GM18867 (cell line): ENCODE results near the gene DAPK2.
"Not testable (repeated sequence)": the region's sequence is repeated elsewhere in the genome, so short reads cannot be mapped to it uniquely, and the experiment has no call there.

Experiments
- ATAC-seq: cut with Tn5 transposase; IDR thresholded peaks from one replicate; pipeline ENCODE4 v1.9.1; 2021; ENCODE audit warnings: mild to moderate bottlenecking, moderate library complexity; ENCODE audit not compliant: unreplicated experiment

DAPK2 gene

DNA sequence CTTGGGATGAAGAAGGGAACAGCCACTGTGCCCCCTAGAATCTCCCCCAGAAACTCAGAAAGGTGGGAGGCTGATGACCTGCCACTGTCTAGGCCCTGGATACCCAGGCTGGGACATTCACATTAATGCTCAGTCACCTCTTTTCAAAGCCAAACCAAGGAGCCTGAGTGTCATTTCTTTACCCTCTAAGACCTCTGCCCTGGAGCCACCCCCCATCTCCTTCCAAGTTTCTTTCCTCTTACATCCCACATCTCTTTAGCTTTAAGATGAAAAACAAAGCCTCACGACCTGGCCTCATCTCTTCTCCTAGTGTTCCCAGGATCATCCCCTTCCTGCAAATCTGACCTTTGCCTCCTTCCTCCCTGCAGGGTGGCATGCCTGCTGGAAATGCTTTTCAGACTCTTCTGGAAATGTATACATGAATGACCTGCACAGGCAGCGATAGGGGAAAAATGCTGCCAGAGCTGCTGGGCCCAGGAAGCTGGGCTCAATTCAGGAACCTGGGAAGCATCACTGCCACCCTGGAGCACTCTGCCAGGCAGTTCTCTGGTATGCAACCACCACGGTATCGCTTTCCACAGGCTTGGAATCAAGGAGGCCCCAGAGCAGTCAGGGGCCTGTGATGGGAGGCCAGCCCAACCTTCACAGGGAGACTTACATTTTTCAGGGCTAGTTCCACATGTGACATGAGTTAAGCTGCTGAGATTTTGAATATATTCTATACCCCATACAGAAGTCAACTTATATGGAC, 67.6 kb downstream of the DAPK2 start:
- ATAC-seq: no peak

GRCh38 chr15:63977119-63977518, 69.2 kb downstream of the DAPK2 start:
- no peak for ATAC-seq

DNA sequence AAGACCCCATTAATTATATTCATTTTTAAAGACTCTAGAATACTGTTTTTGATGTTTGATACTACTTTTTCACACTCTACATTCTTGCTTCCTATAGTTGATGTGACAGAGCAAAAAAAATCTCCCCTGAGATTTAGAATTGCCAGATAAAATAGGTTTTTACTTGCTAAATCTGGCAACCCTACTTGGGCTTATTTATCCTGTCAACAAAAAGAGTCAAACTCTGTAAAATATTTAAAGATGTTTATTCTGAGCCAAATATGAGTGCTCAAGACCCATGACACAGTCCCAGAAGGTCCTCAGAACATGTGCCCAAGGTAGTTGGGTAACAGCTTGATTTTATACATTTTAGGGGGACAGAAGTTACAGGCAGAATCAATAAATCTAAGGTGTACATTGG, 72.3 kb downstream of the DAPK2 start:
- no peak for ATAC-seq

DNA sequence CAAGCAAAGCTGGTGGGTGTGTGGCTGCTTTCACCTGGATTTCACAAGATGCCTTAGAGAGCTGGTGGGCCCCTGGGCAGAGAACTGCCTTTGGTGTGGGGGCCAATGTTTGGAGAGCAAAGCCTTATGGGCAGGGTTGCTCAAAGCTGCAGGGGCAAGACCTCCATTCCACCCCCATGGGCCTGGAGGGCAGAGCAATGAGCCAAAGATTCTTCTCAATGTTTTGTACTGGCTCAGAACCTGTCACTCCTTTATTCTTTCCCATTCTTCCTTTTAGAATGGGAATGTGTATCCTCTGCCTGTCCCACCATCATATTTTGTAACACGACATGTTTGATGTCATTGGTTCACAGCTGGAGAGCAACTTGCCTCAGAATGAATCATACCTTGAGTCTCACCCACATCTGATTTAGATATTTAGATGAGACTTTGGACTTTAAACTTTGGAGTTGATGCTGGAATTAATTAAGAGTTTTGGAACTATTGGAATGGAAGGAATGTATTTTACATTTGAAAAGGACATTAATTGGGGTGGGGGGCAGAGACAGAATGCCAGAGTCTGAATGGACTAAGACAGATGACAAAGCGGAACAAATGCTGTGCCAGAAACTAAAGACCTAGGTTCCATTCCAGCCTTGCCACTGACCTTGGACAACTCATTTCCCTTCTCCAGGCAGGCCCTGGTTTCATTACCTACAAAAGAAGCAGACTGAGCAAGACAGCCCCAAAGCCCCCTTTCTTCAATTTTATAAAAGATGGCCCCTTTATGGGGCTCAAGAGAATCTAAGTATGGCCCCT, 72.9 kb downstream of the DAPK2 start:
- no peak for ATAC-seq

GRCh38 chr15:63972801-63973200, 73.5 kb downstream of the DAPK2 start:
- no peak for ATAC-seq

DNA sequence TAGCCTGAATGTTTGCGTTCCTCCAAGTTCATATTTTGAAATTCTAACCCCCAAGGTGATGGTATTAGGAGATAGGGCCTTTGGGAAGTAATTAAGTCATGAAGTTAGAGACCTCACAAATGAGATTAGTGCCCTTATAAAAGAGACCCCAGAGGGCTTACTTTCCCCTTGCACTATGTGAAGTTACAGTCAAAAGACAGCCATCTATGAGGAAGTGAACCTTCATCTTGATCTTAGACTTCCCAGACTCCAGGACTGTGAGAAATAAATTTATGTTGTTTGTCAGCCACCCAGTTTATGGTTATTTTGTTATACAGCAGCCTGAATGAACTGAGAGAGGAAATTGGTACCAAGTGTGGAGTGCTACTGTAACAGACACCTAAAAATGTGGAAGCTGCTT, 74.4 kb downstream of the DAPK2 start:
- ATAC-seq: no peak

DNA sequence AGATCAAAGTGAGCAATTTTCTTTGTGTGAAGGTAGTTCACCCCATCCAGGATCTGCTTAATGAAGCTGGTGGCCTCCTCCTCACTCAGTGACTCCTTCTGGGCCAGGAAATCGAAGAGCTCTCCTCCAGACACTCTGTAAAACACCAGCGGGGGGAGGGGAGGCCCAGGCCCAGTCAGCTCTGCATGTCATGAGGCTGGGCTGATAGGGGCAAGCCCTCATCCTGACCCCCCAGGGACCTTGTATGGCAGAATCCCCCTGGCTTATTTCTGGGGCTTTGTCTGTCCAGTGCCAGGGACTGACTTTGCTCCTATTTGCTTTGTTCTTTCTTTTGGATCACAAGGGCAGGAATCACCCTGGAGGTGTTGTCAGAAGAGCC, 74.9 kb downstream of the DAPK2 start:
- ATAC-seq: no peak

GRCh38 chr15:63970621-63971426, 75.5 kb downstream of the DAPK2 start:
- ATAC-seq: peak; percentile 94

DNA sequence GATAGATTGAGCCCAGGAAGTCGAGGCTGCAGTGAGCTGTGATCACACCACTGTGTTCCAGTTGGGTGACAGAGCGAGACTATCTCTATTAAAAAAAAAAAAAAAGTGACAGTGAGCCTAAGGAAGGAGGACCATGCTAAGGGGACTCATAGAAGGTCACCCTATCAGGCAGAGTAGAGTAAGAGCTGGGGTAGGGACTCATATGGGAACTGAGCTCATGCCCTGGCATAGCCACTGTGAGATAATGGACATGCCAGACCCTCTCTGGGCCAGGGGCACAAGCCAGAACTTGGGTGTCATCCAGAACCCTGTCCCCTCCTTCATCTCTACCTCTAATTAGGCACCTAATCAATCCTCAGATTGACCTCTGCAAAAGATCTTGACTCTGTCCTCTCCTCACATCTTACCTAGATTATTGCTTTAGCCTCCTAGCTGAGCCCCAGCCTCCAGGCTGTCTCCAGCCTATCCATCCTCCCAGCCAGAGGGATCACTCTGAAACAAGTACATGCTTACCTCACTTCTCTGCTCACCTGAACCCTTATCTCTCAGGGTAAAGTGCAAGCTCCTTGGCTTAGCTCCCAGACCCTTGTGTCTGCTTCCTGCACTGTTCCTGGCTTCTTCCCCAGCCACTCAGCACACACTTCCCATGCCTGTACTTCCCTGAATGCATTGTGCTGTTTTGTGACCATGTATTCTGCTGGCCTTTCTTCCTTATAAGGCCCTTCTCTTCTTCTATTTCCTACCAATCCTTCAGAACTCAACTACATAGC, 76.4 kb downstream of the DAPK2 start:
- ATAC-seq: no peak

GRCh38 chr15:63968700-63969099, 77.6 kb downstream of the DAPK2 start:
- ATAC-seq: no peak

DNA sequence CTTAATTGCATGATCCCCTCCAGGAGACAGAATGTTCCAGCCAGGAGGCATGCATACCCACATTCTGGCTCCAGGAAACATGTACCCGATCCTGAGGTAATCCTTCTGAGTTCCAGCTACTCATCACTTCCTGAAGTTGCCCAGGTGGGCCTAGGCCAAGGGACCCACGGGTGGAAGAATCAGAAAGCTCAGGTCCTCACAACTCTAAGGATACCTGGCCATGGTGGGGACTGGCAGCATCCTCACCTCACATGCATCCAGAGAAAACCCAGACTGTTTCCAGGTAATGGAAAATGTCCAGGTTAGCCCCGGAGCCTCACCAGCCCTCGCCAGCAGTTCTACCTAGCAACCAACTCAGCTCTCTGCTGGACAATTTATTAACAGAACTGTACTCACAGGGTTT, 78.2 kb downstream of the DAPK2 start:
- no peak for ATAC-seq

DNA sequence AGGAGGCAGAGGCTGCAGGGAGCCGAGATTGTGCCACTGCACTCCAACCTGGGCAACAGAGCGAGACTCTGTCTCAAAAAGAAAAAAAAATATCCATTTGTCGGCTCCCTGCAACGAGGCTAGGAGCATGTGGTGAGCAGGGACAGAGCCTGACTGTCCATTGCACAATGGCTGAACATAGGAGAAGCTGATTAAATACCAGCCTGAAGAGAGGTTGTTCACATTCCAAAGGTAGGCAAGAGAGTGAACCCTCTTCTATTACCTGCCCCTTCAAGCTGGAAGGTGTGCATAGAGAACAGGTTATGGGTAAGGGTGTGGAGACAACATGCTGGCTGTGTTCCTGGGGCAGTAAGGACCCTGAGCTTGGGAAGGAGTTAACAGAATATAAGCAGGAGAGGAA, 78.7 kb downstream of the DAPK2 start:
- no peak for ATAC-seq

DNA sequence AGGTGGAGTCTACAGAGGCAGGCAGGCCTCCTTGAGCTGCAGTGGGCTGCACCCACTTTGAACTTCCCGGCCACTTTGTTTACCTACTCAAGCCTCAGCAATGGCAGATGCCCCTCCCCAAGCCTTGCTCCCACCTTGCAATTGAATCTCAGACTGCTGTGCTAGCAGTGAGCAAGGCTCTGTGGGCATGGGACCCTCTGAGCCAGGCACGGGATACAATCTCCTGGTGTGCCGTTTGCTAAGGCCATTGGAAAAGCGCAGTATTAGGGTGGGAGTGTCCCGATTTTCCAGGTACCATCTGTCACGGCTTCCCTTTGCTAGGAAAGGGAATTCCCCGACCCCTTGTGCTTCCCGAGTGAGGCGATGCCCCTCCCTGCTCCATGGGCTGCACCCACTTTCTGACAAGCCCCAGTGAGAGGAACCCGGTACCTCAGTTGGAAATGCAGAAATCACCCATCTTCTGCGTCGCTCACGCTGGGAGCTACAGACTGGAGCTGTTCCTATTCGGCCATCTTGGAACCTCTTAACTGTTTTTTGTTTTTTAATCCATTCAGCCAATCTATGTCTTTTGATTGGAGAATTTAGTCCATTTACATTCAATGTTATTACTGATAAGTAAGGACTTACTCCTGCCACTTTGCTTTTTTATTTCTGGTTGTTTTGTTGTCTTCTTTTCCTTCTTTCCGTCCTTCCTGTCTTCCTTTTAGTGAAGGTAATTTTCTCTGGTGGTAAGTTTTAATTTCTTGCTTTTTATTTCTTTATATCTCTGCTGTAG, 83.2 kb downstream of the DAPK2 start:
- not testable (repeated sequence) for ATAC-seq

DNA sequence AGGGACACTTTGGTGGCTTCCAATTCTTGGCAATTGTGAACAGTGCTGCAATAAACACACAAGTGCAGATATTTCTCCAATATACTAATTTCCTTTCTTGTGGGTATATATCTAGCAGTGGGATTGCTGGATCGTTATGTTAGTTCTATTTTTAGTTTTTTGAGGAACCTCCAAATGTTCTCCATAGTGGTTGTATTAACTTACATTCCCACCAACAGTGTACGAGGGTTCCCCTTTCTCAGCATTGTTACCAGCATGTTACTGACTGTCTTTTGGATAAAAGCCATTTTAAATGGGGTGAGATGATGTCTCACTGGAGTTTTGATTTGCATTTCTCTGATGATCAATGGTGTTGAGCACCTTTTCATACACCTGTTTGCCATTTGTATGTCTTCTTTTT, 92.8 kb downstream of the DAPK2 start:
- no peak for ATAC-seq

DNA sequence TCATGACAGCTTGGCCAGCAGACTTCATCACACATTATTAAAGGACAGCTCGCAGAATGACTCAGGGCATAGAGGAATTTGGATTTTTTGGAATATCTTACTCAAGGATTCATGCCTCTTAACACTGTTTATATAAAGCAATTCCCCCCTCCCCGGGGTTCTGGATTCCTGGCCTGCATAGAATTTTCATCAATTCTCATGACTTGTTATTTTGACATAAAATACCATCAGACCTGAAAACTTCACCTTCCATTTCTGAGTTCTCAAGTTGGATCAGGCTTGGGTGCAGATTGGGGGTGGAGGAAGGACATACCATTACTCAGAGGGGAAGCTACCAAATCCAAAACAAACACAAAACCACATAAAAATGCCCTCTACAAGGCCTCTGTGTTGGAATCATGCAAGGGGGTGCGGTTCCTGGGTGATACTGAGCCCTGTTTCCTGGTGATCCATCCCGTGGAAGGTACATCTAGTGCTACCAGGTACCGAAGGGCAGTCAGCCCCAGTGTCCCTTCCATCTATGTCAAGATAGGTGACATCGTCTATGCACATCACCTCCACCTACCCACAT, 95.3 kb downstream of the DAPK2 start:
- ATAC-seq: no peak

DNA sequence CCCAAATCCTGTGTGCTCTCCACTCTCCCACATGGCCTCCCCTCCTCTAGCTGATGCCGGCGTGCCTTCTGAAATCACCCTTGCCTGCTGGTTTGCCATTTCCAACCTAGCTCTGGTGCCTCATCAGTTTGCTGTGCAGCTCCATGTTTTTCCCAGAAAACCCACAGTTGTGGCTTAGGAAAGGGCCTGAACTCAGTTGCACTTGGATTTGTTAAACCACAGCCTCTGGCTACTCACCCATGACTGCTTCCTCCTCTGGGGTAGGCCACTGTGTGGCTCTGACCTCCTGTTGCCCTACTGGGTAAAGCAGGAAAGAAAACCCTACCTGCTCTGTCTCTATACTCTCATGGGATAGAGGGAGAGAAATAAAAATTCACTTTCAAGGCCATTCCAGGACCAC, 97.3 kb downstream of the DAPK2 start:
- ATAC-seq: no peak

DNA sequence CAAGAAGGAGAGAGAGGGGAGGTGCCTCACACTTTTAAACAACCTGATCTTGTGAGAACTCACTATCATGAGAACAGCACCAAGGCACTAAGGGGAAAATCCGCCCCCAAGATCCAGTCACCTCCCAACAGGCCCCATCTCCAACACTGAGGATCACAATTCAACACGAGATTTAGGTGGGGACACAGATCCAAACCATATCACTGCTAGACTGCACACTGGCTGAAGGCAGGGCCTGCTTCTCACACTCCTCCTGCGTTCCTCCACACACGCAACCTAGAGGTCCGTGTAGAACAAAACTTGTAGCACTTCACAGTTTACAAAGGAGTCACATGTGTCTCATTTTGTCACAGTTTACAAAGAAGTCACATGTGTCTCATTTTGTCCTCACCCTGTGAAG, 97.8 kb downstream of the DAPK2 start:
- no peak for ATAC-seq

GRCh38 chr15:63947228-63947627, 99.1 kb downstream of the DAPK2 start:
- ATAC-seq: no peak

- no peak for ATAC-seq
Measured at GRCh38 chr15:63946524-63947065, 99.7 kb downstream of the DAPK2 start.
